ENCODE results near the gene ZNF195. TPM values are rescaled to one million over a fixed set of nuclear protein-coding genes. Genes with fewer than 3 reads are reported as not detected.
A peak's percentile ranks its signal among the peaks of the same experiment; 100 is the strongest.
"Not testable (repeated sequence)": the region's sequence is repeated elsewhere in the genome, so short reads cannot be mapped to it uniquely, and the experiment has no call there.

The ZNF195 gene
- total RNA-seq, 1 experiment from 2014 or later = 116 TPM

DNA sequence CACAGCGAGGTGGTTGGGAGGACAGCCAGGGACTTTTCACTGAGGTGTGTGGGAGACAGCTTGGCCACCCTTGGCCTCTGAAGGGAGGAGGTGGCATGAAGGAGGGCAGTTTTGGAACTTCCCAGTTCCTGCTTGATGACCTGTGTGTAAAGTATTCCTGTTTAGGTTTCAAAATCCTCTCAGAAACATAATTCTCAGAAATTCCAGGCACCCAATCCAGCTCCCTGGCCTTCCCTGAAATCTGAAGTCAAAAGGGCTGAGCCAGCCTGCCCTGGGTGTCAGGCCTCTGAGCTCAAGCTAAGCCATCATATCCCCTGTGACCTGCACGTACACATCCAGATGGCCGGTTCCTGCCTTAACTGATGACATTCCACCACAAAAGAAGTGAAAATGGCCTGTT lies 19.6 kb upstream of the ZNF195 start:
- not testable (repeated sequence) for H2BK12ac ChIP-seq (ENCODE audit: insufficient read length, low read depth, low read length); H3K4me3 Mint-ChIP-seq; H3K56ac ChIP-seq (ENCODE audit: insufficient read length, low read depth, low read length); H3K18ac ChIP-seq (ENCODE audit: insufficient read length, low read depth, low read length); H2BK120ac ChIP-seq (ENCODE audit: low read depth, low read length, poor library complexity, severe bottlenecking); H3K27ac ChIP-seq (ENCODE audit: insufficient read length, low read depth, low read length); H4K8ac ChIP-seq (replicated peaks; ENCODE audit: insufficient read length, low read depth, low read length); H3K4ac ChIP-seq (ENCODE audit: low read depth, low read length); H3K14ac ChIP-seq (ENCODE audit: insufficient read depth, low read length); H3K9ac ChIP-seq (ENCODE audit: extremely low read depth, insufficient read length, low read length); H3K9me3 ChIP-seq (ENCODE audit: control insufficient read depth, low read depth, low read length); H4K91ac ChIP-seq (ENCODE audit: insufficient read length, low read depth, low read length); H3K79me2 ChIP-seq (ENCODE audit: insufficient read depth, low read length); H2BK20ac ChIP-seq (ENCODE audit: low read depth, low read length, poor library complexity, severe bottlenecking); H4K5ac ChIP-seq (ENCODE audit: insufficient read length, low read depth, low read length); H2AFZ ChIP-seq (ENCODE audit: low read length); H3K27me3 ChIP-seq (ENCODE audit: insufficient read depth, low read length); H3K9me3 Mint-ChIP-seq; H3K23ac ChIP-seq (ENCODE audit: insufficient read length, low read depth, low read length); DNase-seq; H3K79me1 ChIP-seq (ENCODE audit: insufficient read depth, low read depth, low read length, poor library complexity, severe bottlenecking); H4K20me1 ChIP-seq (ENCODE audit: control insufficient read depth, insufficient read depth, insufficient read length); H3K4me1 Mint-ChIP-seq; H2BK5ac ChIP-seq (ENCODE audit: insufficient read length, low read length); H3K4me2 ChIP-seq (ENCODE audit: insufficient read depth, insufficient read length, low read length); H3K23me2 ChIP-seq (ENCODE audit: insufficient read length, low read depth, low read length, poor library complexity, severe bottlenecking); H2AK5ac ChIP-seq (ENCODE audit: insufficient read length, low read length); H3T11ph ChIP-seq (ENCODE audit: low read length); H3K4me1 ChIP-seq (ENCODE audit: insufficient read depth, low read length); H2BK15ac ChIP-seq (ENCODE audit: low read depth, low read length); H3K27me3 Mint-ChIP-seq (ENCODE audit: low read depth)
- no CpG with 5 or more reads among the region's 3 CpGs for WGBS (ENCODE audit: extremely low coverage, insufficient read length, low lambda C conversion rate)
- Mint-ChIP-seq H3K27ac (peak overlapping the region in 1 of 3 experiments; percentile 83; a peak in 1 of 7 replicates), H3K36me3 (ENCODE audit: insufficient read depth in 1 of 3, low read depth in 3 of 3) (peaks cover 63 to 89% (median 87%) of the 10 kb centered on the region in 3 experiments)

DNA sequence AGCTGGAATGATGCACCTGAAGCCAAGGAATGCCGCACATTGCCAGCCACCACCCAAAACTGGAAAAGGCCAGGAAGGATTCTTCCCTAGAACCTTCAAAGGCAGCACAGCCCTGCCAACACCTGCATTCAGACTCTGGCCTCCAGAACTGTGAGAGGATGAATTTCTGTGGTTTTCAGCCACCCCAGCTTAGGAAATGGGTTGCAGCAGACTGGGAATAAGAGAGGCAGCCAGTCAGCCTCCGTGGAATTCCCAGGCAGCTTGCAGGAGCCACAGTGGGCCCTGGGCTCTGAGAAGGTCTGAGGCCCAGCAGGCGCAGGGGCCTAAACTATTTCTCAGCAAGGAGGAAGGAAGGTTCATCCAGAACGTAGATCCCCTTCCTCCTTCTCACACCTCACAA lies 19.2 kb upstream of the ZNF195 start:
- not testable (repeated sequence) for H2BK120ac ChIP-seq (ENCODE audit: low read depth, low read length, poor library complexity, severe bottlenecking); H2BK5ac ChIP-seq (ENCODE audit: insufficient read length, low read length); H3K14ac ChIP-seq (ENCODE audit: insufficient read depth, low read length); H2AFZ ChIP-seq (ENCODE audit: low read length); H3K9ac ChIP-seq (ENCODE audit: extremely low read depth, insufficient read length, low read length); H3K27ac ChIP-seq (ENCODE audit: insufficient read length, low read depth, low read length); H3K27me3 Mint-ChIP-seq (ENCODE audit: low read depth); H3K4me3 Mint-ChIP-seq; H3K27me3 ChIP-seq (ENCODE audit: insufficient read depth, low read length); H2BK12ac ChIP-seq (ENCODE audit: insufficient read length, low read depth, low read length); DNase-seq; H3K79me2 ChIP-seq (ENCODE audit: insufficient read depth, low read length); H2BK15ac ChIP-seq (ENCODE audit: low read depth, low read length); H2AK5ac ChIP-seq (ENCODE audit: insufficient read length, low read length); H3K56ac ChIP-seq (ENCODE audit: insufficient read length, low read depth, low read length); H4K8ac ChIP-seq (replicated peaks; ENCODE audit: insufficient read length, low read depth, low read length); H3K4ac ChIP-seq (ENCODE audit: low read depth, low read length); H3K4me1 ChIP-seq (ENCODE audit: insufficient read depth, low read length); H2BK20ac ChIP-seq (ENCODE audit: low read depth, low read length, poor library complexity, severe bottlenecking); H3K79me1 ChIP-seq (ENCODE audit: insufficient read depth, low read depth, low read length, poor library complexity, severe bottlenecking); H3K23ac ChIP-seq (ENCODE audit: insufficient read length, low read depth, low read length); H4K5ac ChIP-seq (ENCODE audit: insufficient read length, low read depth, low read length); H3K9me3 ChIP-seq (ENCODE audit: control insufficient read depth, low read depth, low read length); H3K9me3 Mint-ChIP-seq; H3T11ph ChIP-seq (ENCODE audit: low read length); H3K4me1 Mint-ChIP-seq; H3K23me2 ChIP-seq (ENCODE audit: insufficient read length, low read depth, low read length, poor library complexity, severe bottlenecking); H3K18ac ChIP-seq (ENCODE audit: insufficient read length, low read depth, low read length); H4K91ac ChIP-seq (ENCODE audit: insufficient read length, low read depth, low read length); H4K20me1 ChIP-seq (ENCODE audit: control insufficient read depth, insufficient read depth, insufficient read length); H3K4me2 ChIP-seq (ENCODE audit: insufficient read depth, insufficient read length, low read length)
- H3K36me3 Mint-ChIP-seq (ENCODE audit: insufficient read depth in 1 of 3, low read depth in 3 of 3) = peaks cover 64 to 89% (median 87%) of the 10 kb centered on the region in 3 experiments
- WGBS (ENCODE audit: extremely low coverage, insufficient read length, low lambda C conversion rate) = no CpG with 5 or more reads among the region's 4 CpGs
- peak overlapping the region in 1 of 3 experiments; percentile 70; a peak in 1 of 7 replicates for H3K27ac Mint-ChIP-seq

Data from H9 (cell line).